ENCODE measurements around the gene RACGAP1. TPM values are rescaled to one million over a fixed set of nuclear protein-coding genes. Genes with fewer than 3 reads are reported as not detected.

Gene RACGAP1
- polyA plus RNA-seq, 1 donor from 2014 or later = 18.3 TPM

GRCh38 chr12:50005175-50005574 is 20.1 kb downstream of the RACGAP1 start:
- Histone ChIP-seq H3F3A (ENCODE audit: insufficient read depth, low read length, poor library complexity, severe bottlenecking) (no peaks in the 10 kb centered on the region), H2AFZ (ENCODE audit: low read depth, low read length) (no peak overlapping the region), H4K20me1 (ENCODE audit: insufficient read depth) (no peaks in the 10 kb centered on the region), H3K79me2 (replicated peaks; ENCODE audit: insufficient read depth, low read length) (no peaks in the 10 kb centered on the region), H3K4me3 (ENCODE audit: low read length) (no peak overlapping the region), H3K9me3 (ENCODE audit: low read length) (no peaks in the 10 kb centered on the region), H3K4me2 (ENCODE audit: low read length) (no peak overlapping the region), H3K9me2 (ENCODE audit: insufficient read depth, low read length) (no peaks in the 10 kb centered on the region), H3K27me3 (ENCODE audit: insufficient read depth, low read depth, low read length) (no peaks in the 10 kb centered on the region), H3K27ac (ENCODE audit: low read length) (no peak overlapping the region), H3K36me3 (ENCODE audit: insufficient read depth, low read length) (no peaks in the 10 kb centered on the region), H3K9ac (ENCODE audit: low read length) (no peak overlapping the region)
- TF ChIP-seq SMC3 (conservative IDR thresholded peaks at IDR 0.05; ENCODE audit: poor library complexity) (no peak), POLR2AphosphoS5 (IDR thresholded peaks at IDR 0.05) (no peak), EP300 (conservative IDR thresholded peaks at IDR 0.05; ENCODE audit: poor library complexity, severe bottlenecking) (no peak), MXI1 (conservative IDR thresholded peaks at IDR 0.05; ENCODE audit: poor library complexity, severe bottlenecking) (no peak), TAF1 (IDR thresholded peaks at IDR 0.05; ENCODE audit: low read depth) (no peak), RAD21 (conservative IDR thresholded peaks at IDR 0.05) (no peak), REST (IDR thresholded peaks at IDR 0.05; ENCODE audit: borderline replicate concordance) (no peak), EZH2 (IDR thresholded peaks at IDR 0.05; ENCODE audit: borderline replicate concordance, insufficient read depth, low read length, poor library complexity, severe bottlenecking) (no peak)
- TF ChIP-seq, protein P1, sequence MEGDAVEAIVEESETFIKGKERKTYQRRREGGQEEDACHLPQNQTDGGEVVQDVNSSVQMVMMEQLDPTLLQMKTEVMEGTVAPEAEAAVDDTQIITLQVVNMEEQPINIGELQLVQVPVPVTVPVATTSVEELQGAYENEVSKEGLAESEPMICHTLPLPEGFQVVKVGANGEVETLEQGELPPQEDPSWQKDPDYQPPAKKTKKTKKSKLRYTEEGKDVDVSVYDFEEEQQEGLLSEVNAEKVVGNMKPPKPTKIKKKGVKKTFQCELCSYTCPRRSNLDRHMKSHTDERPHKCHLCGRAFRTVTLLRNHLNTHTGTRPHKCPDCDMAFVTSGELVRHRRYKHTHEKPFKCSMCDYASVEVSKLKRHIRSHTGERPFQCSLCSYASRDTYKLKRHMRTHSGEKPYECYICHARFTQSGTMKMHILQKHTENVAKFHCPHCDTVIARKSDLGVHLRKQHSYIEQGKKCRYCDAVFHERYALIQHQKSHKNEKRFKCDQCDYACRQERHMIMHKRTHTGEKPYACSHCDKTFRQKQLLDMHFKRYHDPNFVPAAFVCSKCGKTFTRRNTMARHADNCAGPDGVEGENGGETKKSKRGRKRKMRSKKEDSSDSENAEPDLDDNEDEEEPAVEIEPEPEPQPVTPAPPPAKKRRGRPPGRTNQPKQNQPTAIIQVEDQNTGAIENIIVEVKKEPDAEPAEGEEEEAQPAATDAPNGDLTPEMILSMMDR (IDR thresholded peaks at IDR 0.05; ENCODE audit: poor library complexity, severe bottlenecking) = no peak

- H3K9me2 ChIP-seq (ENCODE audit: insufficient read depth, low read length) = no peaks in the 10 kb centered on the region
- no peaks in the 10 kb centered on the region for H3K27me3 ChIP-seq (ENCODE audit: insufficient read depth, low read depth, low read length)
- no peaks in the 10 kb centered on the region for H3K9me3 ChIP-seq (ENCODE audit: low read length)
- no peak overlapping the region for H3K4me3 ChIP-seq (ENCODE audit: low read length)
- H4K20me1 ChIP-seq (ENCODE audit: insufficient read depth) = no peaks in the 10 kb centered on the region
- no peak overlapping the region for H3K27ac ChIP-seq (ENCODE audit: low read length)
- H3F3A ChIP-seq (ENCODE audit: insufficient read depth, low read length, poor library complexity, severe bottlenecking) = no peaks in the 10 kb centered on the region
- no peak overlapping the region for H3K4me2 ChIP-seq (ENCODE audit: low read length)
- no peaks in the 10 kb centered on the region for H3K79me2 ChIP-seq (replicated peaks; ENCODE audit: insufficient read depth, low read length)
- no peak overlapping the region for H2AFZ ChIP-seq (ENCODE audit: low read depth, low read length)
- H3K9ac ChIP-seq (ENCODE audit: low read length) = no peak overlapping the region
- TF ChIP-seq EZH2 (IDR thresholded peaks at IDR 0.05; ENCODE audit: borderline replicate concordance, insufficient read depth, low read length, poor library complexity, severe bottlenecking) (no peak), SMC3 (conservative IDR thresholded peaks at IDR 0.05; ENCODE audit: poor library complexity) (no peak), TAF1 (IDR thresholded peaks at IDR 0.05; ENCODE audit: low read depth) (no peak), RAD21 (conservative IDR thresholded peaks at IDR 0.05) (no peak), MXI1 (conservative IDR thresholded peaks at IDR 0.05; ENCODE audit: poor library complexity, severe bottlenecking) (no peak), POLR2AphosphoS5 (IDR thresholded peaks at IDR 0.05) (no peak)
- TF ChIP-seq, protein P1 (IDR thresholded peaks at IDR 0.05; ENCODE audit: poor library complexity, severe bottlenecking) = no peak
- H3K36me3 ChIP-seq (ENCODE audit: insufficient read depth, low read length) = no peaks in the 10 kb centered on the region
Measured at GRCh38 chr12:50004696-50005095, 20.6 kb downstream of the RACGAP1 start.

Measured in neural cell (in vitro differentiated cells).